Measurements from ENCODE around the gene SERPINB12. TPM values are rescaled to one million over a fixed set of nuclear protein-coding genes. Genes with fewer than 3 reads are reported as not detected.

SERPINB12 gene
- total RNA-seq, 2 donors from 2014 or later, result not detected

DNA sequence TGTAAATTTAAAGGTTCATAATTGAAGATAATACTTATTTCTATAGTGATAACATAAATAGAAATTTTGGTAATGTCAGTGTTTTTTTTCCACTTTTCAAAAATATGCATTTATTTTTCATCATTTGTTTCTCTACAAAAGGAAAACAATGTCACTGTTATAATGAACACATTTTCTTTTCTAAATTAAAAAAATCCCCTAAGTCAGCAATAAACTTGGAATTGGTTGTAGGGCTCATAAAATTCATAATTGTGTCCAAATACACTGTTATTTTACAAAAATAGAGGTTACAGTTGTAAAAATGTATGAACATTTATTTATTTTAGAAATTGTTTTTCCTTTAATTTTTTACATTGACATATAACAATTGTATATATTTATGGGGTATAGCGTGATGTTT, 26.4 kb upstream of the SERPINB12 start:
- Histone ChIP-seq H3K4me1 (peaks cover 6% of the 10 kb centered on the region), H3K9me3 (no peaks in the 10 kb centered on the region), H3K4me3 (no peak overlapping the region), H3K27me3 (no peaks in the 10 kb centered on the region), H3K36me3 (replicated peaks in 1 of 2; ENCODE audit: insufficient read depth in 1 of 2, low read depth in 2 of 2) (no peaks in the 10 kb centered on the region), H3K27ac (no peak overlapping the region)
- DNase-seq (no peak), ATAC-seq (no peak)
- intact Hi-C loops (cut with DNase I), result loop anchor here (10.0 kb wide), 2 partner anchors 69 to 339 kb away; partner anchors contain the start of gene SERPINB13
- TF ChIP-seq POLR2A (IDR thresholded peaks at IDR 0.05), result no peak
- TF ChIP-seq, protein P1, sequence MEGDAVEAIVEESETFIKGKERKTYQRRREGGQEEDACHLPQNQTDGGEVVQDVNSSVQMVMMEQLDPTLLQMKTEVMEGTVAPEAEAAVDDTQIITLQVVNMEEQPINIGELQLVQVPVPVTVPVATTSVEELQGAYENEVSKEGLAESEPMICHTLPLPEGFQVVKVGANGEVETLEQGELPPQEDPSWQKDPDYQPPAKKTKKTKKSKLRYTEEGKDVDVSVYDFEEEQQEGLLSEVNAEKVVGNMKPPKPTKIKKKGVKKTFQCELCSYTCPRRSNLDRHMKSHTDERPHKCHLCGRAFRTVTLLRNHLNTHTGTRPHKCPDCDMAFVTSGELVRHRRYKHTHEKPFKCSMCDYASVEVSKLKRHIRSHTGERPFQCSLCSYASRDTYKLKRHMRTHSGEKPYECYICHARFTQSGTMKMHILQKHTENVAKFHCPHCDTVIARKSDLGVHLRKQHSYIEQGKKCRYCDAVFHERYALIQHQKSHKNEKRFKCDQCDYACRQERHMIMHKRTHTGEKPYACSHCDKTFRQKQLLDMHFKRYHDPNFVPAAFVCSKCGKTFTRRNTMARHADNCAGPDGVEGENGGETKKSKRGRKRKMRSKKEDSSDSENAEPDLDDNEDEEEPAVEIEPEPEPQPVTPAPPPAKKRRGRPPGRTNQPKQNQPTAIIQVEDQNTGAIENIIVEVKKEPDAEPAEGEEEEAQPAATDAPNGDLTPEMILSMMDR (IDR thresholded peaks at IDR 0.05), result no peak
- 57 to 82% methylated on average over 1 of the region's 1 CpG for WGBS, 2 donors

DNA sequence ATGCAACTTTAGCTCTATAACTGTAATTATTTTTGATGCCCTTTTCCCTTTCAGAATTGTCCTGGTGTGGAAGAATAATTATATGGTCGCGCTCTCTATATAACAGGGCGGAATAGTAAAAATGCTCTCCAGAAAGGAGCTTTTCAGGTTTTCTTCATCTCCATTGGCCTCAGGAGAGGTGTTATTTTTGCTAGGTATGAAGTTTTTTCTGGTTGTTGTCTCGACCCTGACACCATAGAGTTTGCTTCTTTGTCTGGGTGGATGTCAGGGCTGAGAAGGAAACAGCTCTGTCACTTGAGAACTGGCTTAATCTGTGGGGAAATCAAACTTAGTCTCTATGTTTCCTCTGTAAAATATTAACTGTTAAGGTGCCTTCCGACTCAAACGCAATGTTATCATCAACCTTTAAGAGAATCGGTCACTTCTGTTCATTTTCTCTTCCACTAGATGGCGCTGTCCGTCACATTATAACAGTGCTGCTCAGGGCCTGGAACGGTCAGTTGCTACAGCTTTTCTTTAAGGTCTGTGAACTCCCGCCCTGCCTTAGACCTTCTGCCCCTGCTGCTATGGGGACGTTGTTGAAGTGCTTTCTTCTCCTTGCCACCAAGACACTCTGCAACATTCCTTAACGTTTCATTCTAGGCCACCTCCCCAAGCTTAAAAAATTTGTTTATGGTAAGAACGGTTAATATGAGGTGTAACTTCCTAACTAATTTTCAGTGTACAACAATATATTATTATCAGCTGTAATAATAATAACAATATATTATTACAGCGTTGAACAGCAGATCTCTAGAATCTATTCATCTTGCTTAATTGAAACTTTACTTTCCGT, 23.8 kb upstream of the SERPINB12 start:
- Histone ChIP-seq H3K9me3 (no peaks in the 10 kb centered on the region), H3K27ac (no peak overlapping the region), H3K36me3 (replicated peaks in 1 of 2; ENCODE audit: insufficient read depth in 1 of 2, low read depth in 2 of 2) (no peaks in the 10 kb centered on the region), H3K4me3 (no peak overlapping the region), H3K27me3 (no peaks in the 10 kb centered on the region), H3K4me1 (peaks cover 6% of the 10 kb centered on the region)
- ATAC-seq (peak; percentile 82), DNase-seq (peak; percentile 68 to 80 (median 72))
- WGBS, 2 donors, result 21 to 23% methylated on average over 16 of the region's 16 CpGs
- intact Hi-C loops (cut with DNase I), result loop anchor here (10.0 kb wide), 2 partner anchors 66 to 336 kb away; partner anchors contain the start of gene SERPINB13
- TF ChIP-seq, protein P1 (IDR thresholded peaks at IDR 0.05), result peak; percentile 49 to 84 (median 78)
- TF ChIP-seq POLR2A (IDR thresholded peaks at IDR 0.05), result no peak

GRCh38 chr18:63520053-63520685, 22.0 kb upstream of the SERPINB12 start:
- H3K27ac ChIP-seq, result no peak overlapping the region
- ATAC-seq (no peak), DNase-seq (no peak)
- 76 to 84% methylated on average over 3 of the region's 3 CpGs for WGBS, 2 donors
- peaks cover 6% of the 10 kb centered on the region for H3K4me1 ChIP-seq
- no peak for TF ChIP-seq POLR2A (IDR thresholded peaks at IDR 0.05)
- TF ChIP-seq, protein P1 (IDR thresholded peaks at IDR 0.05), result no peak
- no peaks in the 10 kb centered on the region for H3K27me3 ChIP-seq
- no peaks in the 10 kb centered on the region for H3K9me3 ChIP-seq
- no peak overlapping the region for H3K4me3 ChIP-seq
- intact Hi-C loops (cut with DNase I), result loop anchor here (10.0 kb wide), 1 partner anchor 415 kb away; no protein-coding TSS in a partner anchor
- H3K36me3 ChIP-seq (replicated peaks in 1 of 2; ENCODE audit: insufficient read depth in 1 of 2, low read depth in 2 of 2), result no peaks in the 10 kb centered on the region

GRCh38 chr18:63523660-63524059, 18.5 kb upstream of the SERPINB12 start:
- DNase-seq, result no peak
- intact Hi-C loops (cut with DNase I), result loop anchor here (10.0 kb wide), 1 partner anchor 411 kb away; no protein-coding TSS in a partner anchor
- no peak for TF ChIP-seq POLR2A (IDR thresholded peaks at IDR 0.05)
- TF ChIP-seq, protein P1 (IDR thresholded peaks at IDR 0.05), result no peak

More at GRCh38 chr18:63523660-63524059, 18.5 kb upstream of the SERPINB12 start:
- no peak overlapping the region for H3K4me3 ChIP-seq
- no peak overlapping the region for H3K27ac ChIP-seq
- H3K27me3 ChIP-seq, result no peaks in the 10 kb centered on the region
- peaks cover 2% of the 10 kb centered on the region for H3K4me1 ChIP-seq
- no peaks in the 10 kb centered on the region for H3K9me3 ChIP-seq
- ATAC-seq, result no peak
- H3K36me3 ChIP-seq (replicated peaks in 1 of 2; ENCODE audit: insufficient read depth in 1 of 2, low read depth in 2 of 2), result no peaks in the 10 kb centered on the region
- 79 to 81% methylated on average over 4 of the region's 4 CpGs for WGBS, 2 donors

Data from body of pancreas (tissue), 4 donors.